Measurements from ENCODE around the gene NAE1. TPM values are rescaled to one million over a fixed set of nuclear protein-coding genes. Genes with fewer than 3 reads are reported as not detected.

NAE1 gene
- polyA plus RNA-seq, 2 of the 4 experiments (the other 2 are of a cell fraction): 96.2 to 132 TPM

- WGBS (ENCODE audit: missing lambda C conversion rate): 25% methylated on average over 3 of the region's 3 CpGs
- Histone ChIP-seq H3K27ac (no peak overlapping the region), H3K4me1 (peaks cover 3% of the 10 kb centered on the region; the same call in 1 of the 3 replicates), H3K4me2 (no peak overlapping the region), H3K4me3 (no peak overlapping the region), H3K9me3 (no peaks in the 10 kb centered on the region)
- TF ChIP-seq MYC (IDR thresholded peaks at IDR 0.05; ENCODE audit: borderline replicate concordance, low read length) (no peak), PHF8 (IDR thresholded peaks at IDR 0.05; ENCODE audit: borderline replicate concordance, low read depth) (no peak), JUN (IDR thresholded peaks at IDR 0.05) (no peak), BCL3 (IDR thresholded peaks at IDR 0.05) (no peak), FOSB (CRISPR knock-in tag; IDR thresholded peaks at IDR 0.05) (no peak), EHMT2 (IDR thresholded peaks at IDR 0.05; ENCODE audit: low read depth) (no peak)
- ATAC-seq: no peak
- no peak for DNase-seq (ENCODE audit: low read depth in 1 of 2, low spot score in 1 of 2)
- POLR2A ChIA-PET: no interaction called here
- no peak for FAIRE-seq
- CTCF ChIA-PET: interaction anchor here (0.8 to 4.8 kb wide), 4 partner anchors 10 to 32 kb away, joined by 3 to 41 read pairs (median 4); partner anchors contain the start of gene NAE1
Observed at GRCh38 chr16:66840883-66841282, 10.1 kb upstream of the NAE1 start.

GRCh38 chr16:66834746-66835145, 4.0 kb upstream of the NAE1 start:
- TF ChIP-seq CEBPB (IDR thresholded peaks at IDR 0.05): no peak
- WGBS (ENCODE audit: missing lambda C conversion rate): 77% methylated on average over 5 of the region's 5 CpGs
- FAIRE-seq (no peak), DNase-seq (ENCODE audit: low read depth in 1 of 2, low spot score in 1 of 2) (no peak), ATAC-seq (no peak)
- no peak overlapping the region for H3K4me3 ChIP-seq
- POLR2A ChIA-PET: interaction anchor here (0.6 kb wide), 1 partner anchor 298 kb away, joined by 3 read pairs; no protein-coding TSS in a partner anchor
- H3K4me1 ChIP-seq: peaks cover 3% of the 10 kb centered on the region; the same call in 2 of the 3 replicates
- CTCF ChIA-PET: interaction anchor here (0.6 to 8.4 kb wide), 3 partner anchors 34 to 227 kb away, joined by 3 to 148 read pairs (median 5); no protein-coding TSS in a partner anchor
- no peak overlapping the region for H3K27ac ChIP-seq
- H3K4me2 ChIP-seq: no peak overlapping the region
- H3K9me3 ChIP-seq: no peaks in the 10 kb centered on the region

GRCh38 chr16:66832661-66833305, 2.0 kb upstream of the NAE1 start:
- no peak for ATAC-seq
- 61% methylated on average over 7 of the region's 7 CpGs for WGBS (ENCODE audit: missing lambda C conversion rate)

DNA sequence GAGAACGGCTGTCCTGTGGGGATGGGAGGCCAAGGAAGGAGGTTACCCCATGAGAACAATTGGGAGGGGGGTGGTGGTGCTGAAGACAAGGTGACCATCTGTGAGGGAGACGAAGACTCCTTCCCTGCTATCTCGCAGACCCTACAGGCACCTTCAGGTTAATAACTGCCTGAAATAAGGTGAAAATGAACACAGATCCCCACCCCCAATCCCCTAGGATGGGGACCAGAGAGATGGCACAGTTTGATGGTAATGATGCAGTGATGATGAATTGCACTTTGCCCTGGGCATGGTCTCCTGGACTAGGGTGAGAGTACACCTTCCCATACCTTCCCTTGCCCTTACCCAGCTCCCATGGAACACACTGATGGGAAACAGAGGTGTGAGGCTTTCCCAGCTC, 1.4 kb upstream of the NAE1 start:
- ChIA-PET CTCF (interaction anchor here (0.9 to 8.4 kb wide), 9 partner anchors 7 to 388 kb away, joined by 3 to 148 read pairs (median 24); partner anchors contain the start of gene CA7), POLR2A (no interaction called here)
- Histone ChIP-seq H3K9me3 (no peaks in the 10 kb centered on the region), H3K4me2 (no peak overlapping the region), H3K27ac (no peak overlapping the region), H3K4me3 (no peak overlapping the region), H3K4me1 (peaks cover 10% of the 10 kb centered on the region)
- no peak for DNase-seq (ENCODE audit: low read depth in 1 of 2, low spot score in 1 of 2)
- 60% methylated on average over 3 of the region's 3 CpGs for WGBS (ENCODE audit: missing lambda C conversion rate)
- no peak for FAIRE-seq
- ATAC-seq: no peak
- TF ChIP-seq SREBF2 (IDR thresholded peaks at IDR 0.05) (no peak), MAX (IDR thresholded peaks at IDR 0.05) (no peak), HOXA7 (CRISPR knock-in tag; IDR thresholded peaks at IDR 0.05) (no peak), RAD21 (conservative IDR thresholded peaks at IDR 0.05 in 1 of 2, IDR thresholded peaks at IDR 0.05 in 1 of 2) (no peak), FOSB (CRISPR knock-in tag; IDR thresholded peaks at IDR 0.05) (no peak), PBX3 (IDR thresholded peaks at IDR 0.05) (no peak), CBX2 (IDR thresholded peaks at IDR 0.05; ENCODE audit: borderline replicate concordance, low read depth) (no peak), HEYL (CRISPR knock-in tag; IDR thresholded peaks at IDR 0.05) (no peak), HOXB13 (CRISPR knock-in tag; IDR thresholded peaks at IDR 0.05; ENCODE audit: low read depth) (no peak), TFCP2L1 (CRISPR knock-in tag; IDR thresholded peaks at IDR 0.05) (no peak), JUNB (IDR thresholded peaks at IDR 0.05) (no peak)
- TF ChIP-seq, protein P1, sequence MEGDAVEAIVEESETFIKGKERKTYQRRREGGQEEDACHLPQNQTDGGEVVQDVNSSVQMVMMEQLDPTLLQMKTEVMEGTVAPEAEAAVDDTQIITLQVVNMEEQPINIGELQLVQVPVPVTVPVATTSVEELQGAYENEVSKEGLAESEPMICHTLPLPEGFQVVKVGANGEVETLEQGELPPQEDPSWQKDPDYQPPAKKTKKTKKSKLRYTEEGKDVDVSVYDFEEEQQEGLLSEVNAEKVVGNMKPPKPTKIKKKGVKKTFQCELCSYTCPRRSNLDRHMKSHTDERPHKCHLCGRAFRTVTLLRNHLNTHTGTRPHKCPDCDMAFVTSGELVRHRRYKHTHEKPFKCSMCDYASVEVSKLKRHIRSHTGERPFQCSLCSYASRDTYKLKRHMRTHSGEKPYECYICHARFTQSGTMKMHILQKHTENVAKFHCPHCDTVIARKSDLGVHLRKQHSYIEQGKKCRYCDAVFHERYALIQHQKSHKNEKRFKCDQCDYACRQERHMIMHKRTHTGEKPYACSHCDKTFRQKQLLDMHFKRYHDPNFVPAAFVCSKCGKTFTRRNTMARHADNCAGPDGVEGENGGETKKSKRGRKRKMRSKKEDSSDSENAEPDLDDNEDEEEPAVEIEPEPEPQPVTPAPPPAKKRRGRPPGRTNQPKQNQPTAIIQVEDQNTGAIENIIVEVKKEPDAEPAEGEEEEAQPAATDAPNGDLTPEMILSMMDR (IDR thresholded peaks at IDR 0.05): no peak

More at GRCh38 chr16:66832661-66833305, 2.0 kb upstream of the NAE1 start:
- peaks cover 10% of the 10 kb centered on the region for H3K4me1 ChIP-seq
- no peaks in the 10 kb centered on the region for H3K9me3 ChIP-seq
- no peak overlapping the region for H3K27ac ChIP-seq
- H3K4me2 ChIP-seq: no peak overlapping the region
- no peak for TF ChIP-seq RFX5 (IDR thresholded peaks at IDR 0.05)
- no peak for TF ChIP-seq RNF2 (IDR thresholded peaks at IDR 0.05; ENCODE audit: borderline replicate concordance, low read depth)
- no peak for TF ChIP-seq ZC3H11A (IDR thresholded peaks at IDR 0.05)
- no peak for TF ChIP-seq HEYL (CRISPR knock-in tag; IDR thresholded peaks at IDR 0.05)
- TF ChIP-seq RCOR1 (IDR thresholded peaks at IDR 0.05; ENCODE audit: low read depth, low read length): no peak
- no peak for TF ChIP-seq EHMT2 (IDR thresholded peaks at IDR 0.05; ENCODE audit: low read depth)
- no peak for TF ChIP-seq CBX2 (IDR thresholded peaks at IDR 0.05; ENCODE audit: borderline replicate concordance, low read depth)
- TF ChIP-seq ZSCAN20 (CRISPR knock-in tag; IDR thresholded peaks at IDR 0.05): no peak
- TF ChIP-seq MAX (IDR thresholded peaks at IDR 0.05): no peak
- TF ChIP-seq, protein P2, sequence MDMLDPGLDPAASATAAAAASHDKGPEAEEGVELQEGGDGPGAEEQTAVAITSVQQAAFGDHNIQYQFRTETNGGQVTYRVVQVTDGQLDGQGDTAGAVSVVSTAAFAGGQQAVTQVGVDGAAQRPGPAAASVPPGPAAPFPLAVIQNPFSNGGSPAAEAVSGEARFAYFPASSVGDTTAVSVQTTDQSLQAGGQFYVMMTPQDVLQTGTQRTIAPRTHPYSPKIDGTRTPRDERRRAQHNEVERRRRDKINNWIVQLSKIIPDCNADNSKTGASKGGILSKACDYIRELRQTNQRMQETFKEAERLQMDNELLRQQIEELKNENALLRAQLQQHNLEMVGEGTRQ (IDR thresholded peaks at IDR 0.05): no peak
- no peak for TF ChIP-seq PHF8 (IDR thresholded peaks at IDR 0.05; ENCODE audit: borderline replicate concordance, low read depth)
- TF ChIP-seq NR3C1 (IDR thresholded peaks at IDR 0.05): no peak
- no peak for TF ChIP-seq MYC (IDR thresholded peaks at IDR 0.05; ENCODE audit: borderline replicate concordance, low read length)
- TF ChIP-seq JUNB (IDR thresholded peaks at IDR 0.05): no peak
- FAIRE-seq: no peak
- no peak for DNase-seq (ENCODE audit: low read depth in 1 of 2, low spot score in 1 of 2)
- CTCF ChIA-PET: interaction anchor here (0.8 to 8.4 kb wide), 8 partner anchors 8 to 81 kb away, joined by 3 to 148 read pairs (median 16); partner anchors contain the start of genes CA7 and DYNC1LI2
- POLR2A ChIA-PET: no interaction called here
- no peak overlapping the region for H3K4me3 ChIP-seq
